Psoas muscle (tissue), 8 donors: ENCODE results near the gene ENPP3. TPM values are rescaled to one million over a fixed set of nuclear protein-coding genes. Genes with fewer than 3 reads are reported as not detected.

Source experiments
- ATAC-seq, 4 donors: fragments of 200-7000 bp; cut with Tn5 transposase; one replicate each; pipeline ENCODE4 v1.9.1; 2020; ENCODE audit warnings: moderate library complexity in 3 of 4, mild to moderate bottlenecking in 2 of 4
- DNase-seq, 2 donors: peaks; one replicate each; pipeline ENCODE4 v3.0.0-alpha.2; 2020
- H3K27ac ChIP-seq: fragments of 200-600 bp; one replicate; pipeline ENCODE4 v1.8.0; 2022
- H3K27me3 ChIP-seq, 3 donors: fragments of 200-600 bp in 1 of 3; one replicate each; pipeline versions ENCODE4 v1.6.1 to v1.8.0; 2013 to 2022; ENCODE audit warnings: low read length in 2 of 3, mild to moderate bottlenecking in 2 of 3, moderate library complexity in 1 of 3; ENCODE audit not compliant: insufficient read depth in 3 of 3
- H3K36me3 ChIP-seq, 2 donors: fragments of 200-600 bp in 1 of 2; one replicate each; pipeline versions ENCODE4 v1.6.1 to v1.8.0; 2013 to 2022; ENCODE audit warnings: low read depth in 1 of 2, mild to moderate bottlenecking in 1 of 2, moderate library complexity in 1 of 2; ENCODE audit not compliant: insufficient read depth in 1 of 2
- H3K4me1 ChIP-seq: fragments of 200-600 bp; one replicate; pipeline ENCODE4 v1.8.0; 2022
- H3K4me3 ChIP-seq: fragments of 200-600 bp; one replicate; pipeline ENCODE4 v1.8.0; 2022; ENCODE audit warnings: mild to moderate bottlenecking
- H3K9me3 ChIP-seq: fragments of 200-600 bp; one replicate; pipeline ENCODE4 v1.8.0; 2022
- WGBS, 3 donors: extraction: QIAGEN DNeasy Blood & Tissue Kit; methylation state at CpG; one replicate each; pipeline versions ENCODE4 v1.1.6 to v1.1.7; 2013; 5-methylcytosine and 5-hydroxymethylcytosine counted together
- intact Hi-C, 2 donors: fragments of 100-400 bp; cut with DNase I; formaldehyde crosslinking; loops; one replicate each; pipeline versions ENCODE4 v1.11.0 to v1.14.2; 2022
- polyA plus RNA-seq, 3 donors: library from polyadenylated mRNA; stranded (reverse); fragments of 200-250 nt; gene quantifications; one replicate each; pipeline ENCODE4 v1.2.3, GENCODE V29; 2013
- total RNA-seq, 4 donors: library from RNA; stranded (reverse); fragmentation: NEBNext Ultra II Directional in 2 of 4; extraction: Animal tissue kit (Norgen Biotek cat#: 25700) in 2 of 4; gene quantifications; one replicate each; pipeline versions ENCODE4 v1.2.1 to v1.2.4, GENCODE V29; 2021 to 2023
- TF ChIP-seq, protein P1 (sequence below): fragments of 200-600 bp; IDR thresholded peaks from one replicate; pipeline ENCODE4 v1.8.0; 2022; ENCODE audit warnings: antibody characterized with exemption
- donor health status: healthy with polysubstance abuse.
- donor health status: DM: no; HTN: no; CAD: no; lungs with moderate emphysema.
- donor health status: Bipolar disorder and iron deficiency.
- donor health status: healthy.
- donor health status: DM: yes; HTN: yes; CAD: no.
- donor health status: DM: no; HTN: no; CAD: no.
- donor health status: DM: no; HTN: no; CAD: no.
- donor health status: DM: yes; HTN: yes; CAD: no.

ENPP3 gene
- total and polyA plus RNA-seq, 7 donors, result 0.04 to 0.34 (median 0.13) TPM; not detected in 1

DNA sequence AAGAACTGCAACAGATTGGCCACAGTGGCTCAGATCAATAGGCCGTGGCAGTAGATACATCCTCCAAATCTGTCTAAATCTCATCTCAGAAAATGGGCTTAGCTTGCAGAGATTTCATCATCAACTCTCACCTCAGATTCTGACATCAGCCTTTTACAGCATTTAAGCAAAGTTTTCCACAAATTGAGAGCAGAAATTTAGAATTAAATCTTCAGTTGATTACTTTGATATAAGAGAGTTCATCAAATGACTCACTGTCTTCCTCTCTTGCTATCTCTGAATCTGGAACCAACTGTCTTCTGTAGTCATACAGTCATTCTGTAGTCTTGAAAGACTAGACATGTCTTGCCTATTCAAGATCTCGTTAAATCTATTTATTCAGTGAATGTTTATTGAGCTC is 118.9 kb downstream of the ENPP3 start:
- Histone ChIP-seq H3K4me1 (no peaks in the 10 kb centered on the region), H3K4me3 (no peak overlapping the region), H3K27me3 (no peaks in the 10 kb centered on the region), H3K27ac (no peak overlapping the region), H3K9me3 (no peaks in the 10 kb centered on the region), H3K36me3 (no peaks in the 10 kb centered on the region)
- no peak for ATAC-seq
- no peak for DNase-seq
- WGBS, 3 donors, result 88 to 96% (median 91%) methylated on average over 2 of the region's 2 CpGs
- intact Hi-C loops, result no loop called here
- TF ChIP-seq, protein P1, sequence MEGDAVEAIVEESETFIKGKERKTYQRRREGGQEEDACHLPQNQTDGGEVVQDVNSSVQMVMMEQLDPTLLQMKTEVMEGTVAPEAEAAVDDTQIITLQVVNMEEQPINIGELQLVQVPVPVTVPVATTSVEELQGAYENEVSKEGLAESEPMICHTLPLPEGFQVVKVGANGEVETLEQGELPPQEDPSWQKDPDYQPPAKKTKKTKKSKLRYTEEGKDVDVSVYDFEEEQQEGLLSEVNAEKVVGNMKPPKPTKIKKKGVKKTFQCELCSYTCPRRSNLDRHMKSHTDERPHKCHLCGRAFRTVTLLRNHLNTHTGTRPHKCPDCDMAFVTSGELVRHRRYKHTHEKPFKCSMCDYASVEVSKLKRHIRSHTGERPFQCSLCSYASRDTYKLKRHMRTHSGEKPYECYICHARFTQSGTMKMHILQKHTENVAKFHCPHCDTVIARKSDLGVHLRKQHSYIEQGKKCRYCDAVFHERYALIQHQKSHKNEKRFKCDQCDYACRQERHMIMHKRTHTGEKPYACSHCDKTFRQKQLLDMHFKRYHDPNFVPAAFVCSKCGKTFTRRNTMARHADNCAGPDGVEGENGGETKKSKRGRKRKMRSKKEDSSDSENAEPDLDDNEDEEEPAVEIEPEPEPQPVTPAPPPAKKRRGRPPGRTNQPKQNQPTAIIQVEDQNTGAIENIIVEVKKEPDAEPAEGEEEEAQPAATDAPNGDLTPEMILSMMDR, result no peak

DNA sequence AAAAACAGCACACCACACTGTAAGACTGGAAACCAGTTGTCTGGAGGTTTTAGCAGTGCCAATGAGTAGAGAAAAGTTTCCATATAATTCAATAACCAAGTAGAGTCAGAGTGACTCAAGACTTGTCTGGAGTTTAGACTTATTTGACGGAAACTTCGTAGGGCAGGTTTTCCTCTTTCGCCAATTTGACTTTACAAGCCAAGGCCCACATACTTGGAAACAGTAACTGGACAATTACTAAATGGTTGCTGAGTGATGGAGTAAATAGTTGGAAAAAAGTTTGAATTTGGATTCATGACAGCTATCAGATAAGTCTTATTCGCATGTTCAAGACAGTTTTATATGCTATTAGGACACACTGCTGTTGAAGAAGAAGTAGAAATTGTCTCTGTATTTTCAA is 121.8 kb downstream of the ENPP3 start:
- intact Hi-C loops, result no loop called here
- no peak for ATAC-seq
- Histone ChIP-seq H3K9me3 (no peaks in the 10 kb centered on the region), H3K4me1 (no peaks in the 10 kb centered on the region), H3K36me3 (no peaks in the 10 kb centered on the region), H3K4me3 (no peak overlapping the region), H3K27me3 (no peaks in the 10 kb centered on the region), H3K27ac (no peak overlapping the region)
- WGBS, 3 donors, result 59 to 70% (median 60%) methylated on average over 4 of the region's 4 CpGs
- TF ChIP-seq, protein P1, result no peak
- no peak for DNase-seq

DNA sequence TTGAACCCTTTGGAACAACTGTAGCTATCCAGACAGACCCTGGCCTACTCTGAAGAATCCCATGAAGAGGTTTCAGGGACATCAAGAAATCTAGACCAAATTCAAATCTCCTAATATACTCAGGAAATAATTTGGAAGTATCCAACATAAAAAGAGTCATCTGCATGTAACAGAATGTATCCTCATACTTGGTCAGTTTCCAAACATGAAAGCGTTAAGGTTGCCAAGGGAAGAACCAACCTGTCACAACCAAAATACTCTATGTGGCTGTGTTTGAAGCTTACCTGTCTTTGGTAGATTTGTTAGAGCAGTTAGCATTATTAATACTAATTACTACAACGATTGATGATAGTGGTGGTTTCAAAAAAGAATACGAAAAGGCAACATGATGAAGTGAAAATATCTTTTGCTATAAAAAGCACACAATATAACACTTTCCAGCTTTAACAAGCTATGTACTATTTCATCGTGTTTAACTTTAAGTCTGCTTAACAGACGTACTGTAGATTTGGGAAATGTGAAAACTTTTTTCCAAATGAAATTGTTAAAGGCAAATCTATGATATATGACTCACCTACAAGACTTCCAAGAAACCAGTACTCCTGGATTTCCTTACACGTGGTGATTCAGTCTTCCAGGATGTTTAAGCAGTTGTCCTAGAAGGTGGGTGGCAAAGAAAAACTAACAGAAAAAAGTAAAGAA is 124.1 kb downstream of the ENPP3 start:
- ATAC-seq (no peak), DNase-seq (no peak)
- H3K36me3 ChIP-seq, result no peaks in the 10 kb centered on the region
- intact Hi-C loops, result no loop called here
- TF ChIP-seq, protein P1, result no peak
- H3K9me3 ChIP-seq, result no peaks in the 10 kb centered on the region
- no peaks in the 10 kb centered on the region for H3K27me3 ChIP-seq
- 66 to 69% (median 66%) methylated on average over 6 of the region's 6 CpGs for WGBS, 3 donors
- H3K27ac ChIP-seq, result no peak overlapping the region
- no peak overlapping the region for H3K4me3 ChIP-seq
- H3K4me1 ChIP-seq, result no peaks in the 10 kb centered on the region

DNA sequence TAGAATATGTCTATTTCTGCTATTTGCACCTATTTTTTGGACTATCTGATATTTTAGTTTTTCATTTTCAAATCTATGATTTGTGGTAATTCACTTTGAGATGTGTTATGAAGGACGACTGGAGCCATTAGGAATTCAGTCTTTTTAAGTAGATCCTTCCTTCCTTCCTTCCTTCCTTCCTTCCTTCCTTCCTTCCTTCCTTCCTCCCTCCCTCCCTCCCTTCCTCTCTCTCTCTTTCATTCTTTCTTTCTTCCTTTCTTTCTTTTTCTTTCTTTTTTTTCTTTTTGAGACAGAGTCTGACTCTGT is 124.6 kb downstream of the ENPP3 start:
- intact Hi-C loops, result no loop called here
- no peaks in the 10 kb centered on the region for H3K27me3 ChIP-seq
- 77 to 89% (median 83%) methylated on average over 1 of the region's 1 CpG for WGBS, 3 donors
- H3K36me3 ChIP-seq, result no peaks in the 10 kb centered on the region
- TF ChIP-seq, protein P1, result no peak
- no peak for DNase-seq
- no peaks in the 10 kb centered on the region for H3K4me1 ChIP-seq
- H3K9me3 ChIP-seq, result no peaks in the 10 kb centered on the region
- no peak overlapping the region for H3K4me3 ChIP-seq
- H3K27ac ChIP-seq, result no peak overlapping the region
- no peak for ATAC-seq

DNA sequence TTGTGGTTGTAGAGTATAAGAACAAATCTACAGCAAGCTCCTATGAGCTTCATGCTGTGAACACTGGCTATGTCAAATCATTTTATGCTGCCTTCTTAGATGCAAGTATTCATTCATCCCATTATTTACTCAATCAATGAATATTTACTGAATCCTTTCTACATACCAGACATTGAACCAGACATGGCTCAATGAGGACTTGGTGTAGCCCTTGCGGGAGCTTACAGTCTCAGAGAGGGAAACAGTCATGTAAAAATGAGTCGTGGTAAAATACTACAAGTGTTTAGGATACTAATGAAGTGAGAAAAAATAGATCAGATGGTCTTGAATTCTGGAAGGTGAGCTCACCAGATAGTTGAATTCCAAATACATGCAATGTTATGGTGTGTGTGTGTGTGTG is 125.9 kb downstream of the ENPP3 start:
- intact Hi-C loops, result no loop called here
- WGBS, 3 donors, result 89 to 93% (median 93%) methylated on average over 2 of the region's 2 CpGs
- Histone ChIP-seq H3K9me3 (no peaks in the 10 kb centered on the region), H3K4me3 (no peak overlapping the region), H3K36me3 (no peaks in the 10 kb centered on the region), H3K27ac (no peak overlapping the region), H3K4me1 (no peaks in the 10 kb centered on the region), H3K27me3 (no peaks in the 10 kb centered on the region)
- TF ChIP-seq, protein P1, result no peak
- DNase-seq (no peak), ATAC-seq (no peak)
